GM18517 (cell line): ENCODE measurements around the gene RCAN2.
"Not testable (repeated sequence)": the region's sequence is repeated elsewhere in the genome, so short reads cannot be mapped to it uniquely, and the experiment has no call there.

Experiments
- ATAC-seq: cut with Tn5 transposase; IDR thresholded peaks from one replicate; pipeline ENCODE4 v1.9.1; 2021; ENCODE audit warnings: mild to moderate bottlenecking, moderate library complexity; ENCODE audit not compliant: unreplicated experiment

RCAN2 gene

DNA sequence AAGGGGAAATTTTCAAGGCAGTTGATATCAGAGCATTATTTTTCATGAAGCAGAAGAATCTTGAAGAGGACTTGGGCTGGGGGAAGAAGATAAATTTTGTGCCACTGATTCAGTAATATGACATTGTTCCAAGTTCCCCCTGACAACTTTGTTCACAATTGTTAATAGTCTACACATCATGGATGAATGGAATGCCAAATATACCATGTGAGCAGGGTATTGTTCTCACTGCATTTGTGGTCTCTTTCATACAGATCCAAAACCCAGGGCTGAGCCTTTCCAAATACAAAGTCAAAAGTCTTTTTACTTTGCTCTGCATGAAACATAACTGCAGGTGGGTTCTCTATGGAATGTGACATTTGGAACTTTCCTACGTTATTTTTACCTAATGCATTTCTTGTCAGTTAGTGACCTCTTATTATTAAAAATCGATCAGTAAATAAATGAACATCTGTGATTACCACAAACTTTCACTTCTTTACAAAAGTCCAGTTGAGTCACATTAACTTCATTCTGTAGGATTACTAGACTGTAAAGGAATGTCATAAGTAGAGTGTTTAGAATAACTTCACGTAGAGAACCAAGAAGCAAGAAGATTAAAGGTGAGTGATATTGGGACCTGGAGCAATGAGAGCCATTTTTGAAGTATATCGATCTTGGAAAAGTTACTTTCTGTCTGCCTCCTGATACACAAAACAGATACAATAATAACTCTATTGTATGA lies 100.9 kb downstream of the RCAN2 start:
- no peak for ATAC-seq

DNA sequence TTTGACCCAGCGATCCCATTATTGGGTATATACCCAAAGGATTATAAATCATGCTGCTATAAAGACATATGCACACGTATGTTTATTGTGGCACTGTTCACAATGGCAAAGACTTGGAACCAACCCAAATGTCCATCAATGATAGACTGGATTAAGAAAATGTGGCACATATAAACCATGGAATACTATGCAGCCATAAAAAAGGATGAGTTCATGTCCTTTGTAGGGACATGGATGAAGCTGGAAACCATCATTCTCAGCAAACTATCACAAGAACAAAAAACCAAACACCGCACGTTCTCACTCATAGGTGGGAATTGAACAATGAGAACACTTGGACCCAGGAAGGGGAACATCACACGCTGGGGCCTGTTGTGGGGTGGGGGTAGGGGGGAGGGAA lies 103.5 kb downstream of the RCAN2 start:
- not testable (repeated sequence) for ATAC-seq

DNA sequence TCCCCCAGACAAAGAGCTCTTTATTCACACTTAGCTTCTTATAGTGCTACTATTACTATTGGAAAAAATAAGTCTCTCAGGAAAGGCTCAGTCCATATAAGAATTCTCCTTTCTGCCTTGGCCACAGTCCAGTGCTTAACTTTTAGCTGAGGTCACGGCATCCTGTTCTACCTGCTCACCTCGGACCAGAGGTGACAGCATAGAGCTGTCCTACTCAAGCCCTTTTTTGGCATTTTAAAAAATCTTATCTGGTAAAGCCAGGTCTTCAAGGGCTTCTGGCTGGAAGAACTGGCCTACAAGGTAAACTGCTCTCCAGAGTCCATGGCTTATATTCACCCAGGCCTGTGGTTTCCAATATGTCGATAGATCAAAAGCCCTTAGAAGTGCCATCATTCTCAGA lies 109.7 kb downstream of the RCAN2 start:
- no peak for ATAC-seq

DNA sequence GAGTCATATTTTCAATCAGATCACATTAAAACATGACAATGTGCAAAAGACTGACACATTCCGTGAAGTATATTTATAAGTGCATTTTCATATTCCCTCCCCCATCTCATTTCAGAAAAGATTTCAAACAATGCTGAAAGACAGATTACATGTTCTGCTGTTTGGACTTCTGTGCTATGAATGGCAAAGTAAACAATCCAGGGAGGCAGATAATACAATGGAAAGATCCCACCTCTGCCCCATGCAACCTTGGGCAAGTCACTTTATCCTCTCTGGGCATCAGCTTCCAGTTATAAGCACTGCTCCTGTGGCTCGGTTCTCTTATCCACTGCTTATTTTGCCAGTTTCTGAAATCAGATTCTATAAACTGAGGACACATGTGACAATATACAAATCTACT lies 110.2 kb downstream of the RCAN2 start:
- no peak for ATAC-seq

DNA sequence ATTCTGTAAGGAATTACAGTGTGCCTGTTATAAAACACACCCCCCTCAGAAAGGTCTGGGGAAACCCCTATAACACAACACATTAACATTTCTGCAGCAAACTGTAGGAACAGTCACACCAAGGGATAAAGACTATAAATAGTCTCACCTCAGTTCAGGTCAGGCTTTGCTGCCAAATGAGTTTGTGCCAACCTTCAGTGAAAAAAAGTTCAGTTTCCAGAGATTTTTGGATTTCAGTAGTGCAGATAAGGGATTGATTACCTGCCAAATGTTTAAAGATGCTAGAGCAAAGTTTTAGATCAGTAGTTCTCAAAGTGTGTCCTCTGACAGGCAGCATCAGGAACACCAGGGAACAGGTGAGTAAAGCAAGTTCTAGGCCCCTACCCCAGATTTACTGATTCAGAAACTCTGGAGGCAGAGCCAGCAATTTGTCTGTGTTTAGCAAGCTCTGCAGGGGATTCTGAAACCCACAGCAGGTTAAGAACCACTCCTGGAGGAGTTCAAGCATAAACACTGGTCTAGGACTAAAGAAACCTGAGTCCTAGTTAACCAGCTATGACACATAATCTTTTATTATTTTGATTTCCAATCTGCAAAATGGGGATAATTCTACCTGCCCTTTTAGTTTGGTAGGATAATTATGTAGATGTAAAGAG lies 111.0 kb downstream of the RCAN2 start:
- no peak for ATAC-seq

DNA sequence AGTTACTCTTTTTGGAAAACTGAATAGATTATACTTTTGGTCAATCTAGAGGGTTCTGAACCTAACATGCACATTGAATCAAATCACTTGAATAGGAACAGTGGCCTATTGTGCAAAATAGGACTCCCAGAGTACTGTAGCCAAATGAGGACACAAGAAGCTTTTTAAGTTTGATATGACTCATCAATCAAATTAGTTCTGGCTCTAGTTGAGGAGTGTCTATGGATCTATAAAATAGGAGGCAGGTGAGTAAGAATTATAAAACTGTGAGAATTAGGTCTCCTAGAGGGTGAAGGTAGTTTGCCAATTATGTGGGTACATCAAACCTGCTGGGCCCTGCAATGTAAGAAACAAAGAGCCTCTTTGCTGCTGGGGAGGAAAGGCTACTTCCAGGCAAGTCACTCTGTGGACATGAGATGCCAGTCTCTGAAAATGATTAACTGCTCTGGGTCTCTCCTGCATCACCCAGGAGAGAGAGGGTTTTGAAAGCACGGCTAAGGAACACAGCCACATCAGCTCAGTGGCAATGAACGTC lies 112.3 kb downstream of the RCAN2 start:
- ATAC-seq, result no peak

DNA sequence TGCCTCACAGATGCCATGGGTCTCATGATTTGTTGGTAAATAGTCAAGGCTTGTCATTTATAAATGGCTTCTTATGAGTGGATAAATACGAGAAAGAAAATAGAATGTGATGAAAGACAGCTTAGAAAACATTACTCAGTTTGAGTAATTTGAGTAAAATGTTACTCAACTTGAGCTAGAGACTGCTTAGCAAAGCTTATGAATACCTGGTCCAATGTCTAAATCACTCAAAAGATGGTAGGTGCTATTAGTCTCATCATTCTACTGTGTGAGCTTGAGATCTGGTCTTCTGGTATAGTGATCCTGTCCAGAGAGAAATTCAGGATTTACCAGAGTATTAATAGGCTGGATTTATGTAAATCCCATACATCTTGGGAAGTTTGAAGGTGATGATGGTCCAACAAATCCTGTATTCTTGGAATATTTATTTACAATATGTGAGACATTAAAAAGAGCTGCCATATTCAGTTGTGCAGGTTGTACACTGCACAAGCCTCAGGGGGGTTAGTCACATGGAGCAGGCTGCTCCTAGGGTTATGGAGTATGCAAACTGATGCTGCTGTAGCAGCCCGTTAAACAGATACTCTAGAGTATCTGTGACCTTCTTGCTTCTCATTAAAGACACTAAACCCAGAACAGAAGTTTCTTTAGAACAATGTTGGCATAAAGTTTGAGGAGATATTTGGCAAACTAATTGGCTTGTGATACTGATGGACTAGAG lies 112.9 kb downstream of the RCAN2 start:
- no peak for ATAC-seq

DNA sequence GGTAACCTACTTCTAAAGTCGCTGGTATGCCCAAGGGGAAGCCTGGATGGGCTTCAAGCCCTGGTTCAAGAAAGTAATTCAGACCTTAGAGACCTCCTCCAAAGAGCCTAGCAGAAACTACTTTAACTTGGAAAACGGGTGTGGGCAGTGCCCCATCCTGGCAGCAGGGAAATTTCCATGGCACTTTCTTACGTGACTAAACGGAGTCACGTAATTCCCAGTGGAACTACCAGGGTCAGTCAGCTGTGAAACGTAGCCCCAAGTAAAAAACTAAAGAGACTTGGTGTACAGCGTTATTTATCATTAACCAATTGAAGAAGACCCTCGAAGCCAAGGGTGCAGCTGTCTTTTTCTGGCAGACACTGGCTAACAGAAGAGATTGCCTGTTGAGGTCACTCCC lies 114.0 kb downstream of the RCAN2 start:
- ATAC-seq, result no peak

DNA sequence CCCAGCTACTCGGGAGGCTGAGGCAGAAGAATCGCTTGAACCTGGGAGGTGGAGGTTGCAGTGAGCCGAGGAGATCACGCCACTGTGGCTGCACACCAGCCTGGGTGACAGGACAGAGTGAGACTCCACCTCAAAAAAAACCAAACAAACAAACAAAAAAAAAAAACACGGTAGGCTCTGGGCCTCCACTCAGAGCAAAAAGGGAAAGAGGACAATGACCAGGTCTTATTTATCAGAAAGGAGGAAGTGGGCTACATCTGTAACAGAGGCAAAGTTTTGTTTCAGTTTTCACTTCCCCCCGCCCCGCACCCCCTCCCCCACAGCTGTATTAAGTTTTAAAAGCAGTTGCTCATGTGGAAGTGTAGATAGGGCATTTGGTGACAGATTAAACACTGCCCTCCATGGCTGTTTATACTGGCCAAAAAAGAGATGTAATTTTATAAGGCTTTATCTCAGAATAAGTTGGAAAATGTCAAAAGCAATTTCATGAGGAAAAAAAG lies 114.6 kb downstream of the RCAN2 start:
- peak; percentile 96 for ATAC-seq

DNA sequence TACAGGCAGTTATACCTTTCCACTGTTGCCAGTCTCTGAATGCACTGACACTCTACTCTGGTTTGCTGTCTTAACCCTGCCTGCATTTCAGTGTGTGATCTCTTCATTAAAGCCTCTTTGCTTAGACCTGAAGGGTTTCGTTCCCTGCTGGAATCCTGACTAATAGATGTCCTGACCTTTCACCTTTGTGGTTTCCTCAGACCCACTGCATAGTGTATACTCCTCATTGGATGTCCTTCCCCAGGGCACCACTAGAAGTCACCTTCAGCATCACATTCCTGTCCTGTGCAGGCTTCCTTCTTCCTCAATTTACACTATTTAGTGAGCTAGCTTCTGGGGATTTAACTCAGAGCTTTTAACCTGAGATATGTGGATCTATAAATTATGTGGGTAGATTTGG lies 120.6 kb downstream of the RCAN2 start:
- no peak for ATAC-seq

DNA sequence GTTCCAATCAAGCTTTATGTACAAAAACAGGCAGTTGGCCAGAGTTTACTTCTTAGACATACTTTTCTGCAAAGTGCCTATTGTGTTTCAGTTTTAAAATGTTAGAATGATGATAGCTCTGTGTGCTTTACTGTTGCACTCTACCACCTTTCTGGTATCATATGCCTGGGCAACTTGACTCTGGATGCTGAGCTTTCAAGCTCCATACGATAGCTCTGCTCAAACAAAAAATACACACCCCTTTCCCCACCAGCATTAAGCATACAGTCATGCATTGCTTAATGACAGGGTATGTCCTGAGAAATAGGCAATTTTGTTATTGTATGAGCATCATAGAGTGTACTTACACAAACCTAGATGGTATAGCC lies 123.1 kb downstream of the RCAN2 start:
- no peak for ATAC-seq

DNA sequence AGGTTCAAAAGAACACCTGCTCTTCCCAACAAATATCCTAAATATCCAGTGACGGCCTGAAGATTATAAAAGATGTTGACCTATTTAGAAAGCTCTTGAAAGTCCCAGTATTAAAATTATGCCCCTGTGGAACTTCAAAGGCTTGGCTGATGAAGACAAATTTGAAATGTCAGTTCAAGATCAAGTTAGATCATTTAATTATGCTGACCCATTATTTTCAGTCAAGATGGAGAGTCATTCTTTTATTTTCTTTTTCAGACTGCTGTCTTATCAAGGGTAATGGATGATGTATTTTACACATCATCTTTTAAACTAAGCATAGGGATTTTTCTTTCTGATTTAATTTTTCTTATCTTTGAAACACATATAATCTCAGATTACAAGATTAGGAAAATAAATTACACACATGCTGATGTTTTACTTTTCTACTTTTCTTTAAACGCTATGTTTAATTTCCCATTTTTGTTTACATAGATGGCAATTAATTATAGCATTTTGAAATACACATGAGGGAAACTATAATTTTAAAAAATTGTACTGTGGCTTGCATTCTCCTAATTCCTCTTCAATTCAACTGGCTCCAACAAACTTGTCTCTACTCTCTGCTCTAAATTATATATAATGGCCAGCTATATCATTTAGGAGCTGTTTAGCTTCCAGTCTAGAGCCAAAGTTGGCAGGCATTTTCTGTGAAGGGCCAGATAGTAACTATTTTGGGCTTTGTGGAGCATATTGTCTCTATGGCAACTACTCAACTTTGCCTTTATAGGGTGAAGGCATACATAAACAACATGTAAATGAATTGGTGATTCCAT lies 123.7 kb downstream of the RCAN2 start:
- ATAC-seq, result no peak

DNA sequence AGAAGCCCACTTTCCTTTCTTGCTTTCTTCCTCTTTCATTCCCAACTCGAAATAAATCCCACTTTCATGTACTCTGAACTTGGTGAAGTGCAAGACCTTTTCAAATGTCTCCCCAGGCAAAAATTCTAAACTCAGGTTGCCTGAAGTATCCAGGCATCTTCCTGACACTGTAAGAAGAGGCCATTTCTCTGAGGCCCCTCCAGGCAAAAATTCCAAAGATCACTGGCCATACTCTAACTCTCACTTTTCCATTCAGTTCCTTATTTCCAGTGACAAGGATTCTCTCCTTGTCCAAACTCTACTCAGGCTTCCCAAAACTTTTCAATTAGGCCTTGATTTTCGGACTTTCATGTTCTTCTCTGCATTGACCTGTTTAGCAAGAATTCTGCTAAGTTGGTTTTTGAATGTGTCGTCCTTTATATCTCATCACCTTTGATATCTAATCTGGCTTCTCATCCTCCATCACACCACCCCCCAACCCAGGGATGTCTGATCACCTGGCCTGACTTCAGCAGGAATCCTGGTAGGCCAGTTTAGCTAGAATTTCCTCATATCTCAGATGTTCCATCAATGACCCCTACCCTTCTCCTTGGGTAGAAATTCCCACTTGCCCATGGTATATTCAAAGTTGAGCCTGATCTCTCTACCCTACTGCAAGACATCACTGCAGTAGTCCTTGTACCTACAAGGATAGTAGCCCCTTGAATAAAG lies 124.9 kb downstream of the RCAN2 start:
- ATAC-seq, result no peak

DNA sequence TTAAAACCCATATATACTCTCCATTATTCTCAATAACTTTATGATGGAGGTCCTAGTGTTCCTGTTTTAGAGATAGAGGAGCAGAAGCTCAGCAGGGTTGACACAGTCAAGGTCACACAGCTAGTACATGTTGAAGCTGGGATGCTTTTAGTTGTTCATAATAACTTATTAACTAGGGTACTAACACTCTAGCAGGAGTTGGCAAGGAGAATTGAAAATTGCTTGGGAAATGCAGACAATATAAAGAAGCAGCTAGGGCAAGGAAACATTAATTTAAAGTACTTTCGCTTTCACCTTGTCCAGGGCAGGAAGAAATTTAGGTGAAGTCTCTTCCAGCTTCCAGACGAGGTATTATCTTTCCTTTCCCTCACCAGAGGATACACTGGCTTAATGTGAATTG lies 133.7 kb downstream of the RCAN2 start:
- ATAC-seq, result no peak

DNA sequence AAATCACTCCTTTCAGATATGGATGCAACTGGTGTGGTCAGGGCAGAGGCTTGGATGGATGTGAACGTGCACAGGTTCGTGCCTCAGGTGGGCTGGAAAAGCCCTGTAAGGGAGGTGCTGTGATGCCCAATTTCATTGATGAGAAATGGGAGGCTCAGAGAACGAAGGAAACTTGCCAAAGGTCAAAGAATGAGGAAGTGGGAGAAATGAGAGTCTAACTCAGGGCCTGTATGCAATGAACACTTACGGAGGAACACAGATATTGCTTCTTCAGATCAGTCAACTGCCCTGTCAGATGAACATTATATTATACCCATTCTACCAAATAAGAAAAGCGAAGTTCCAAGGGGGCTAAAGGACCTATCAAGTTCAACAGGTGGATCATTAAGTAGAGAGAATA lies 134.7 kb downstream of the RCAN2 start:
- ATAC-seq, result no peak

DNA sequence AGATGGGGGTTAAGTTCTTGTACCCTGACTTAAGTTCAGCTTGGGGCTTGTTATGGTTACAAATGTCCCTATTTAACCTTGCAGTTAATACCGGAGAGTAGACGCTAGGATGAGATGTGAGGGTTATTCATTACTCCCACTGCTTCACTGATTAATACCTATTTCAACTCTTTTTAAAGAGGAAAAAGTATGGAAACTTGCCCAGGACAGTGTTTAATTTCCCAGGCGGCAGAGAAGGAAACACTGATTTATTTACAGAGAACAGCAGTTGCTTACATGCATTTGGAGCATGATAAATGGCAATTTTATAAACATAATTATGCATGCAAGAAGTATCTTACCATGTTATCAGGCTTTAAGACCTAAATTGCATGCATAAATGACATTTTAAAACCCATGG lies 137.7 kb downstream of the RCAN2 start:
- no peak for ATAC-seq

DNA sequence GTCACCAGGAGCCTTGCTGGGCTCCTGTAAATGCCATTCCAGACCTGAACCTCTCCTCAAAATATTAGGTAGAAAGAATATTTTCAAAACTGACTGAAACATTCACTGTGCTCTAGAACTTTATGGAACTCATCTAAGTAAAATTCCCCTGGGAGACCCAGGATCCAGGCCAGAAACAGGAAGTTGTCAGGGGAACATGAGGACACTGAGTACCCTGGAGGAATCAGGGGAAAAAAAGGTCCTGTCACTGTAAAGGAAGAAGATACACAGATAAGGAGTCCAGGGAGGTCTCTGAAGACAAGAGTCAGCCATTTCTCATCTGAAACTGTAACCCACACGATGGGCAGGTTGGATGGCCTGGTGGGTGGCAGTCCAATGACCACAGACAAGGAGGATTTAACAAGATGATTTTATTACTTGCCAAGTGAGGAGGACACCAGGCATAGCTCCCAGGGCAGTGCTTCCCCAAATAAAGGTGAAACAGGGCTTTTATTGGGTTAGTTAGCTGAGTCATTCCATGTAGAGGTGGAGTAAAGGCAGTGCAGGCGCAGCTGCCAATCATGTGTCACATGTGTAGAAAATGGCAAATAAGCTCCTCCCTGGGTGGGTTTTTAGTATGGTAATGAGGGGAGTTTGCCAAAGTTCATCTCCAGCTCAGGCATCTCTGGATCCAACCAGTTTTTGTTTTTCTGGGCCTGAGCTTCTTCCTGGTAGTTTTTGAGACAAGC lies 138.5 kb downstream of the RCAN2 start:
- no peak for ATAC-seq

DNA sequence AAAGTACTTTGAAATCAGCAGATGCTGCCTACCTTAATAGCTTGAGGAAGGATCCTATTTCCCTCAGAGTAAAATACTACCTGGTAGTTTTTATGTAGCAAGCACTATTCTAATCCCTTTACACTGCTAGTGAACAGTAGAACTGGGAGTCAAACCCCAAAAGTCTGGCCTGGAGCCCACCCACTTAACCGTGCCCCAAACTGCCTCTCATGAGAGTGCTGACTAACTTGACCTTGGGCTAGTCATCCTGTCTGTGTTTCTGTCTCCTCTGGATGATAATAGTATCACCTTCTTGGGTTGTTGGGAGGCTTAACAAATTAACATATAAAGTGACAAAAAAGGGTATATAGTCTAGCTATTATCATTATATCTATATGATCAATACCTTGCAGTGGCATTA lies 140.5 kb downstream of the RCAN2 start:
- no peak for ATAC-seq

DNA sequence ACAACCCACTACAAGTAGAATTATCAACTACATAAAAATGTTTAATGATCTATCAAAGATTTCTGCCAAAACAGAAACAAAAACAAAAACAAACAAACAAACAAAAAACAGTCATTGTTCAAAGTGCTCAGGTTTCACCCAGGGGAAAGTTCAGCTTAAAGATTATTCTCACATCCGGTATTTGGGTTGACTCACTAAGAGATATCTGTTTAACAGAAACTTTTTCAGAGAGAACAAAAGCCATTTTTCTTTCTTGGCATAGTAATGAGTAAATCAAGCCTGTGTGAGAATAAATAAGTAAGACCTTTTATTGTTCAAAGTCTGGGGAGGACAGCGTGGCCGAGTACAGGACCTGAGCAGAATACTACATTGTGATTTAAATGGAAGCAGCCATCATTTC lies 143.6 kb downstream of the RCAN2 start:
- ATAC-seq, result no peak

DNA sequence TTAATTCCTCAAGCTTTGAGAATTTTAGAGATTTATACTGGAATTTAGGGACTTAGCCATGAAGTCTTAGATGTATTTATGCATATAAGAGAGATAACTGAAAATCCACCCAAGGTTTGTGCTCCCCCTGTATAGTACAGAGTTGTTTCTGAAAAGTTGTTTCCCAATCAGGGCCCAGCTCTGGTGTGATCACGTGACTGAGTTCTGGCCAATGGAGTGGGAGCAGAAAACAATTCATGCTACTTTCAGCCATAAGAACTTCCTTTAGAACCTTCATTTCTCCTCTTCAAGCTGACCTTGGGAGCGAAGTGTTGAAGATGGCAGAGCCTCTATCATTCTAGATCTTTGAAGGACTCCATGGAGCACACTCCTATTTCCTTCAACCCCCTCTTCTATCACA lies 151.0 kb downstream of the RCAN2 start:
- ATAC-seq, result no peak
